MM.1S (cell line): ENCODE measurements around the gene WDR1.

ENCODE experiments used
- EZH2 ChIP-seq: fragments of 300-600 bp; sonication (generic); optimal IDR thresholded peaks from 2 replicates; pipeline ENCODE3; 2017; ENCODE audit warnings: low read depth, mild to moderate bottlenecking, antibody characterized with exemption, low read length, mixed read lengths
- TF ChIP-seq, protein P1 (sequence below): fragments of 300-600 bp; sonication (generic); IDR thresholded peaks from 2 replicates; pipeline ENCODE4 v1.5.1; 2016; ENCODE audit warnings: antibody characterized with exemption, low read length, mixed read lengths

DNA sequence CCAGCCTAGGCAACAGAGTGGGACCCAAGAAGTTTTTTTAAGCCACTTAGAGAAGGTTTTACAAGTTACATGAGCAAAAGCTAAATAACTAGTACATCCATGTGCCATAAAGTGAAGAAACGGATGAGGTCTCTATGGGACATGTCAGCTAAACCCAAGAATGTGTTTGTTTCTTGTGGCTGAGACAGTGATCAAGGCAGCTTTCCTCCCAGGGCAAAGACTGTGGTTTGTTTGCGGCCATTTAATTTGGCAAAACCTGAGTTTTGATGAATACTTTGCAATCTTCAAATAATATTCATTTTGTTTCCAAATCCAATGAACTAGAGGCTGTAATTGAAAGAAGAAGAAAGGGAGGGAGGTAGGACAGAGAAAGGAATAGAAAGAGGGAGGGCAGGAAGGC is 50.4 kb downstream of the WDR1 start:
- TF ChIP-seq, protein P1, sequence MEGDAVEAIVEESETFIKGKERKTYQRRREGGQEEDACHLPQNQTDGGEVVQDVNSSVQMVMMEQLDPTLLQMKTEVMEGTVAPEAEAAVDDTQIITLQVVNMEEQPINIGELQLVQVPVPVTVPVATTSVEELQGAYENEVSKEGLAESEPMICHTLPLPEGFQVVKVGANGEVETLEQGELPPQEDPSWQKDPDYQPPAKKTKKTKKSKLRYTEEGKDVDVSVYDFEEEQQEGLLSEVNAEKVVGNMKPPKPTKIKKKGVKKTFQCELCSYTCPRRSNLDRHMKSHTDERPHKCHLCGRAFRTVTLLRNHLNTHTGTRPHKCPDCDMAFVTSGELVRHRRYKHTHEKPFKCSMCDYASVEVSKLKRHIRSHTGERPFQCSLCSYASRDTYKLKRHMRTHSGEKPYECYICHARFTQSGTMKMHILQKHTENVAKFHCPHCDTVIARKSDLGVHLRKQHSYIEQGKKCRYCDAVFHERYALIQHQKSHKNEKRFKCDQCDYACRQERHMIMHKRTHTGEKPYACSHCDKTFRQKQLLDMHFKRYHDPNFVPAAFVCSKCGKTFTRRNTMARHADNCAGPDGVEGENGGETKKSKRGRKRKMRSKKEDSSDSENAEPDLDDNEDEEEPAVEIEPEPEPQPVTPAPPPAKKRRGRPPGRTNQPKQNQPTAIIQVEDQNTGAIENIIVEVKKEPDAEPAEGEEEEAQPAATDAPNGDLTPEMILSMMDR: no peak
- TF ChIP-seq EZH2: no peak
